Liver (tissue), 9 donors: ENCODE data around the gene FOXO1. TPM values are rescaled to one million over a fixed set of nuclear protein-coding genes. Genes with fewer than 3 reads are reported as not detected.

ENCODE experiments used
- DNase-seq: peaks from one replicate; pipeline ENCODE4 v3.0.0-alpha.2; 2017; ENCODE audit warnings: low spot score
- H3K27ac ChIP-seq, 2 donors: one replicate each; pipeline ENCODE4 v1.7.0; 2013; ENCODE audit warnings: inconsistent platforms in 2 of 2, low read length in 2 of 2, control low read depth in 1 of 2, low read depth in 1 of 2, mild to moderate bottlenecking in 1 of 2
- H3K27me3 ChIP-seq, 4 donors: one replicate each; pipeline versions ENCODE4 v1.6.1 to v1.7.0; 2013; ENCODE audit warnings: low read length in 3 of 4, inconsistent platforms in 1 of 4, mild to moderate bottlenecking in 1 of 4, moderate library complexity in 1 of 4; ENCODE audit not compliant: control insufficient read depth in 4 of 4, insufficient read depth in 4 of 4
- H3K36me3 ChIP-seq, 4 donors: one replicate each; pipeline versions ENCODE4 v1.6.1 to v1.7.0; 2013; ENCODE audit warnings: low read length in 3 of 4, mild to moderate bottlenecking in 3 of 4, low read depth in 1 of 4, moderate library complexity in 1 of 4; ENCODE audit not compliant: control insufficient read depth in 4 of 4, insufficient read depth in 3 of 4
- H3K4me1 ChIP-seq, 4 donors: one replicate each; pipeline versions ENCODE4 v1.6.1 to v1.7.0; 2013; ENCODE audit warnings: low read length in 3 of 4, mild to moderate bottlenecking in 3 of 4, moderate library complexity in 1 of 4; ENCODE audit not compliant: control insufficient read depth in 4 of 4, insufficient read depth in 4 of 4
- H3K4me3 ChIP-seq, 3 donors: one replicate each; pipeline versions ENCODE4 v1.6.1 to v1.7.0; 2013; ENCODE audit warnings: low read length in 3 of 3, control low read depth in 1 of 3, low read depth in 1 of 3, mild to moderate bottlenecking in 1 of 3
- H3K9ac ChIP-seq, 2 donors: one replicate each; pipeline ENCODE4 v1.7.0; 2013; ENCODE audit warnings: low read length in 2 of 2, mild to moderate bottlenecking in 2 of 2, moderate library complexity in 2 of 2, control low read depth in 1 of 2, low read depth in 1 of 2
- H3K9me3 ChIP-seq, 4 donors: one replicate each; pipeline versions ENCODE4 v1.6.1 to v1.7.0; 2013; ENCODE audit warnings: low read length in 3 of 4; ENCODE audit not compliant: control insufficient read depth in 4 of 4
- ATF3 ChIP-seq: IDR thresholded peaks from 2 replicates; pipeline ENCODE4 v1.6.1; 2016; ENCODE audit warnings: antibody characterized with exemption
- CTCF ChIP-seq: fragments of 150-350 bp; IDR thresholded peaks from 2 replicates; pipeline ENCODE4 v1.5.1; 2017; ENCODE audit warnings: improper control_type of control experiment, low read depth, low read length; ENCODE audit not compliant: missing input control
- FOXA1 ChIP-seq: IDR thresholded peaks from 2 replicates; pipeline ENCODE4 v1.6.1; 2016; ENCODE audit warnings: antibody characterized with exemption
- FOXA2 ChIP-seq: IDR thresholded peaks from 2 replicates; pipeline ENCODE4 v1.6.1; 2016; ENCODE audit warnings: antibody characterized with exemption
- GABPA ChIP-seq, 2 donors: IDR thresholded peaks in 1 of 2; conservative IDR thresholded peaks in 1 of 2; 2 replicates each; pipeline ENCODE4 v1.6.1; 2016; ENCODE audit warnings: antibody characterized with exemption in 2 of 2, mild to moderate bottlenecking in 1 of 2, moderate library complexity in 1 of 2
- HNF4A ChIP-seq, 2 donors: conservative IDR thresholded peaks; 2 replicates each; pipeline ENCODE4 v1.6.1; 2016; ENCODE audit warnings: antibody characterized with exemption in 2 of 2, mild to moderate bottlenecking in 2 of 2
- HNF4G ChIP-seq: IDR thresholded peaks from 2 replicates; pipeline ENCODE4 v1.6.1; 2016; ENCODE audit warnings: antibody characterized with exemption
- JUND ChIP-seq, 2 donors: IDR thresholded peaks; 2 replicates each; pipeline ENCODE4 v1.6.1; 2016; ENCODE audit warnings: antibody characterized with exemption in 2 of 2
- NR2F2 ChIP-seq: IDR thresholded peaks from 2 replicates; pipeline ENCODE4 v1.6.1; 2016; ENCODE audit warnings: antibody characterized with exemption
- RAD21 ChIP-seq, 2 donors: IDR thresholded peaks; 2 replicates each; pipeline ENCODE4 v1.6.1; 2016; ENCODE audit warnings: antibody characterized with exemption in 2 of 2, mild to moderate bottlenecking in 2 of 2
- RXRA ChIP-seq, 2 donors: IDR thresholded peaks; 2 replicates each; pipeline ENCODE4 v1.6.1; 2017 to 2018; ENCODE audit warnings: antibody characterized with exemption in 2 of 2, mild to moderate bottlenecking in 1 of 2
- SP1 ChIP-seq: IDR thresholded peaks from 2 replicates; pipeline ENCODE4 v1.6.1; 2018; ENCODE audit warnings: antibody characterized with exemption, mild to moderate bottlenecking
- TAF1 ChIP-seq: conservative IDR thresholded peaks from 2 replicates; pipeline ENCODE4 v1.6.1; 2016; ENCODE audit warnings: antibody characterized with exemption, mild to moderate bottlenecking
- YY1 ChIP-seq: IDR thresholded peaks from 2 replicates; pipeline ENCODE4 v1.6.1; 2016; ENCODE audit warnings: antibody characterized with exemption, mild to moderate bottlenecking
- ZBTB33 ChIP-seq: IDR thresholded peaks from 2 replicates; pipeline ENCODE4 v1.6.1; 2016; ENCODE audit warnings: antibody characterized with exemption
- WGBS: extraction: QIAGEN DNeasy Blood & Tissue Kit; methylation state at CpG from one replicate; pipeline ENCODE4 v1.1.7; 2013; 5-methylcytosine and 5-hydroxymethylcytosine counted together
- polyA plus RNA-seq, 2 donors: library from polyadenylated mRNA; stranded (reverse) in 1 of 2; unstranded in 1 of 2; fragments of 200-250 nt in 1 of 2; fragments of >200 nt in 1 of 2; fragmentation: Nextera tagmentation in 1 of 2; extraction: Ambion mirVana in 1 of 2; gene quantifications; one replicate each; pipeline versions ENCODE4 v1.2.1 to v1.2.3, GENCODE V29; 2013 to 2015
- total RNA-seq, 2 donors: library from RNA; depleted of rRNA; stranded (reverse); fragments of >200 nt; gene quantifications; one replicate each; pipeline ENCODE4 v1.2.3, GENCODE V29; 2014
- TF ChIP-seq, protein P1 (sequence below): IDR thresholded peaks from 2 replicates; pipeline ENCODE4 v1.6.1; 2016; ENCODE audit warnings: antibody characterized with exemption
- TF ChIP-seq, protein P2 (sequence below): IDR thresholded peaks from 2 replicates; pipeline ENCODE4 v1.6.1; 2016; ENCODE audit warnings: antibody characterized with exemption, mild to moderate bottlenecking
- donor health status: healthy.
- donor health status: healthy.
- donor health status: healthy.
- donor health status: healthy.
- donor health status: healthy.

FOXO1 gene
- total and polyA plus RNA-seq, 4 donors = 5.4 to 23.6 (median 8.6) TPM

GRCh38 chr13:40608308-40608707, 58.1 kb downstream of the FOXO1 start:
- no peak overlapping the region for H3K4me3 ChIP-seq
- no peak overlapping the region for H3K27ac ChIP-seq
- 98% methylated on average over 1 of the region's 1 CpG for WGBS
- no peak for TF ChIP-seq SP1
- no peak for TF ChIP-seq JUND (IDR thresholded peaks at IDR 0.05)
- H3K9me3 ChIP-seq = peaks cover 0 to 1% (median 0%) of the 10 kb centered on the region in 4 donors
- no peak for DNase-seq
- H3K4me1 ChIP-seq = peaks cover 0 to 3% (median under 1%) of the 10 kb centered on the region in 4 donors
- H3K36me3 ChIP-seq = no peaks in the 10 kb centered on the region
- no peaks in the 10 kb centered on the region for H3K27me3 ChIP-seq
- H3K9ac ChIP-seq = no peak overlapping the region

- peaks cover 0 to 1% (median 0%) of the 10 kb centered on the region in 4 donors for H3K9me3 ChIP-seq
- TF ChIP-seq HNF4A (conservative IDR thresholded peaks at IDR 0.05) = no peak
- TF ChIP-seq NR2F2 = no peak
- TF ChIP-seq ZBTB33 = no peak
- no peak for TF ChIP-seq ATF3
- no peak for TF ChIP-seq YY1
- no peak for TF ChIP-seq FOXA2
- no peak for TF ChIP-seq GABPA (IDR thresholded peaks at IDR 0.05 in 1 of 2, conservative IDR thresholded peaks at IDR 0.05 in 1 of 2)
- no peak for TF ChIP-seq RXRA (IDR thresholded peaks at IDR 0.05)
- TF ChIP-seq CTCF = no peak
- TF ChIP-seq, protein P1, sequence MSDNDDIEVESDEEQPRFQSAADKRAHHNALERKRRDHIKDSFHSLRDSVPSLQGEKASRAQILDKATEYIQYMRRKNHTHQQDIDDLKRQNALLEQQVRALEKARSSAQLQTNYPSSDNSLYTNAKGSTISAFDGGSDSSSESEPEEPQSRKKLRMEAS = no peak
- no peak for TF ChIP-seq HNF4G
- no peak for TF ChIP-seq FOXA1
- DNase-seq = no peak
- no peaks in the 10 kb centered on the region for H3K27me3 ChIP-seq
- H3K4me1 ChIP-seq = no peaks in the 10 kb centered on the region
- H3K9ac ChIP-seq = no peak overlapping the region
- H3K27ac ChIP-seq = no peak overlapping the region
- WGBS = 96% methylated on average over 5 of the region's 5 CpGs
- no peak overlapping the region for H3K4me3 ChIP-seq
- no peaks in the 10 kb centered on the region for H3K36me3 ChIP-seq
Observed at GRCh38 chr13:40605573-40605972, 60.9 kb downstream of the FOXO1 start.

DNA sequence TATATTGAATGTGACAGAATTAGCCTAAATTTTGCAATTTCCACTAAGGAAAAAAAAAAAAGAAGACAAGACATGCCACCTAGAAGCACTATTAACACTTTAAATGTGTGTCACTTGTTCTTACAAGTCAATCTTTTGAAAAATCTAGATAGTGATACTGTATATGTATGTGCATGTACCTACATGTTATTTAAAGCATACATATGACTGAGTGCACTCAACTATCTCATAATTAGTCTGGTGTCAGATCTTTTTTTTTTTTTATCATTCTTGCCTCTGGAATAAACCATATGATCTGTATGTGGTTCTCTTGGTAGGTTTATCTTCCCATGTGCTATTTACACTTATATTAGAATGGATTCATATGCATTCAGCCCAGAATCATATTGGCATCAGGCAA, 62.3 kb downstream of the FOXO1 start:
- H3K36me3 ChIP-seq = no peaks in the 10 kb centered on the region
- H3K4me1 ChIP-seq = peaks cover 0 to 3% (median 1%) of the 10 kb centered on the region in 4 donors
- TF ChIP-seq CTCF (no peak), TAF1 (no peak), RAD21 (IDR thresholded peaks at IDR 0.05) (no peak), HNF4A (conservative IDR thresholded peaks at IDR 0.05) (no peak), FOXA1 (no peak), ATF3 (no peak), YY1 (no peak), FOXA2 (no peak), GABPA (IDR thresholded peaks at IDR 0.05 in 1 of 2, conservative IDR thresholded peaks at IDR 0.05 in 1 of 2) (no peak)
- TF ChIP-seq, protein P2, sequence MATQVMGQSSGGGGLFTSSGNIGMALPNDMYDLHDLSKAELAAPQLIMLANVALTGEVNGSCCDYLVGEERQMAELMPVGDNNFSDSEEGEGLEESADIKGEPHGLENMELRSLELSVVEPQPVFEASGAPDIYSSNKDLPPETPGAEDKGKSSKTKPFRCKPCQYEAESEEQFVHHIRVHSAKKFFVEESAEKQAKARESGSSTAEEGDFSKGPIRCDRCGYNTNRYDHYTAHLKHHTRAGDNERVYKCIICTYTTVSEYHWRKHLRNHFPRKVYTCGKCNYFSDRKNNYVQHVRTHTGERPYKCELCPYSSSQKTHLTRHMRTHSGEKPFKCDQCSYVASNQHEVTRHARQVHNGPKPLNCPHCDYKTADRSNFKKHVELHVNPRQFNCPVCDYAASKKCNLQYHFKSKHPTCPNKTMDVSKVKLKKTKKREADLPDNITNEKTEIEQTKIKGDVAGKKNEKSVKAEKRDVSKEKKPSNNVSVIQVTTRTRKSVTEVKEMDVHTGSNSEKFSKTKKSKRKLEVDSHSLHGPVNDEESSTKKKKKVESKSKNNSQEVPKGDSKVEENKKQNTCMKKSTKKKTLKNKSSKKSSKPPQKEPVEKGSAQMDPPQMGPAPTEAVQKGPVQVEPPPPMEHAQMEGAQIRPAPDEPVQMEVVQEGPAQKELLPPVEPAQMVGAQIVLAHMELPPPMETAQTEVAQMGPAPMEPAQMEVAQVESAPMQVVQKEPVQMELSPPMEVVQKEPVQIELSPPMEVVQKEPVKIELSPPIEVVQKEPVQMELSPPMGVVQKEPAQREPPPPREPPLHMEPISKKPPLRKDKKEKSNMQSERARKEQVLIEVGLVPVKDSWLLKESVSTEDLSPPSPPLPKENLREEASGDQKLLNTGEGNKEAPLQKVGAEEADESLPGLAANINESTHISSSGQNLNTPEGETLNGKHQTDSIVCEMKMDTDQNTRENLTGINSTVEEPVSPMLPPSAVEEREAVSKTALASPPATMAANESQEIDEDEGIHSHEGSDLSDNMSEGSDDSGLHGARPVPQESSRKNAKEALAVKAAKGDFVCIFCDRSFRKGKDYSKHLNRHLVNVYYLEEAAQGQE = no peak
- TF ChIP-seq, protein P1 = no peak

More for the DNA sequence above, 62.3 kb downstream of the FOXO1 start:
- no peaks in the 10 kb centered on the region for H3K27me3 ChIP-seq
- no peak for DNase-seq
- no peak overlapping the region for H3K27ac ChIP-seq
- no peak overlapping the region for H3K4me3 ChIP-seq
- no peak overlapping the region for H3K9ac ChIP-seq
- no peaks in the 10 kb centered on the region for H3K9me3 ChIP-seq
